Activated CD4-positive, alpha-beta T cell treated with anti-CD3 and anti-CD28 coated beads, Interleukin-2, amount 50 U/mL, for 48 hours (primary cell): ENCODE measurements around the gene TET3.
"Not testable (repeated sequence)": the region's sequence is repeated elsewhere in the genome, so short reads cannot be mapped to it uniquely, and the experiment has no call there.

Experiments
- DNase-seq, 2 experiments: peaks; one replicate each; pipeline ENCODE4 v3.0.0-alpha.2; 2020

The TET3 gene

GRCh38 chr2:73984203-73984921 lies at the start of gene TET3:
TET3 (plus strand) TSS chr2:73984910; CDS start chr2:73986404, 1,494 bp downstream.
- peak; percentile 60 to 65 for DNase-seq

- DNase-seq, result no peak
Measured at GRCh38 chr2:73935641-73936040, 49.1 kb upstream of the TET3 start.

- DNase-seq, result no peak
Measured at GRCh38 chr2:73937103-73937885, 47.4 kb upstream of the TET3 start.

- DNase-seq, result no peak
Measured at GRCh38 chr2:73937899-73938298, 46.8 kb upstream of the TET3 start.

GRCh38 chr2:73938718-73939352 lies 45.9 kb upstream of the TET3 start:
- DNase-seq, result no peak

DNA sequence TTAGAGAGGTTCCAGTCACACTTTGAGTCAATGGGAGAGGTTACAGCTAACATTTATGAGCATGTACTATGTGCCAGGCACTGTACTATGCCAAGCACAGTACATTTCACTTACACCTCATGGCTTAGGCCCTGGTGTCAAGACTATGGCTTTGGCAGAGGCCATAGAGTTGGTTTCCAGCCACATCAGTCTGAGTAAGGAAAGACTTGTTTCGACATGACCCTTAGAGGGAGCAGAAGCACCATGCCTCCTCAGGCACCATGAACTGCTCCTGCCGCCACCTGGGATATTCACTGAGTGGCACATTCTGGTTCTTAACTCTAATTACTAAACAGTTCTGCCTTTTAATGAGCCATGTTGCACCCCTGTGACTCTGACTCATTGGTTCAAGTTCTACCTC lies 45.3 kb upstream of the TET3 start:
- DNase-seq, result peak; percentile 26 to 36

- not testable (repeated sequence) for DNase-seq
Measured at GRCh38 chr2:73940066-73940465, 44.6 kb upstream of the TET3 start.

DNA sequence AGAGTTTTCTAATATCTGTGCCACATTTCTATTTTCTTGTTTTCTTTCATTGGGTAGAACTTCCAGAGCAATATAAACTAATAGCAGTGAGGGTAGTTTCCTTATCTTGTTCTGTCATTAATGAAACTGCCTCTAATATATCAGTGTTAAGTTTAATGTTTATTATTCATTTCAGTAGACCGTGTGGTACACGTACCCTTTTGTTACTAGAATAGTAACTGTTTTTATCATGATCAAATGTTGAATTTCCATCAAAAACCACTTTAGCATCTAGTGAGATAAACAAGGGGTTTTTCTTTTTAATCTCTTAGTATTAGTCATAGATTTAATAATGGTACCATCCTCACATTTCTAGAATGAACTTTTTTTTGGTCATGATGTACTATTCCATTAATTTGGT lies 42.0 kb upstream of the TET3 start:
- no peak for DNase-seq

DNA sequence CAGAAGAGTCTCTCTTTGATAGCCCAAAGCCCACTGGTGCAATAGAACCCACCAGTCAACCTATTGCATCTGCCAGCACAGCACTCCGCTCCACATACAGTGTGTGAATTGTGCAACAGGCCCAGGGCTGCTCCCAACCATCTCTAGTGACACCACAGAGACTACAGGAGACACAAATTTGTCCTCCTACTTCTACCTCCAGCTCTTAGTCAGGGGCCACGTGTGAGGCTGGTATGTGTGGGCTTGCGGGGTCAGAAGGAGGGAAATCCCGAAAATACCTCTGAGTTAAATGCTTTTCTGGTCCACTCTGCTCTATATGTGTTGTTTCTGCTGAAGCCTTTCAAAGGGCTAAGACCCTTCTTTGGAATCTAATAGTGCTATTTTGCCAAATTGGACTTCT lies 40.0 kb upstream of the TET3 start:
- peak; percentile 30 to 56 for DNase-seq

DNA sequence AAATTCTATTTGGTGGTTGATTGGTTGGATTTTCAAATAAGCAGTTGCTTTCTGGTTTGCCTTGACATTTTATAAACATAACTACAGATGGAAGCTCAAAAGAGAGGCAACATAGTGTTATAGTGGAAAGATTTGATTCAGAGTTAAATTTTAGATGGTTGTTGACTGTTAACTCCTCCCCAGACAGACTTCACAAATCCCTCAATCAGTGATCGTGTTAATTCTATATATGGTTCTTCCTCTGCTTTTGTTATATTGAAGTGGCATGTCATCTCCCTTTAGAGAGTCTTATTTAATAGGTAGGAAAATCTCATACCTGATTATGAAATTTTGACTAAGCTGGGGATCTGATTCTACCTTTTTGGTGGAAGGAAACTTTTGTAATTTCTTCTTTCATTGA lies 38.5 kb upstream of the TET3 start:
- DNase-seq, result no peak

GRCh38 chr2:73946666-73947065 lies 38.0 kb upstream of the TET3 start:
- DNase-seq, result no peak

GRCh38 chr2:73947412-73948018 lies 37.2 kb upstream of the TET3 start:
- DNase-seq, result no peak

GRCh38 chr2:73949802-73950201 lies 34.9 kb upstream of the TET3 start:
- no peak for DNase-seq

DNA sequence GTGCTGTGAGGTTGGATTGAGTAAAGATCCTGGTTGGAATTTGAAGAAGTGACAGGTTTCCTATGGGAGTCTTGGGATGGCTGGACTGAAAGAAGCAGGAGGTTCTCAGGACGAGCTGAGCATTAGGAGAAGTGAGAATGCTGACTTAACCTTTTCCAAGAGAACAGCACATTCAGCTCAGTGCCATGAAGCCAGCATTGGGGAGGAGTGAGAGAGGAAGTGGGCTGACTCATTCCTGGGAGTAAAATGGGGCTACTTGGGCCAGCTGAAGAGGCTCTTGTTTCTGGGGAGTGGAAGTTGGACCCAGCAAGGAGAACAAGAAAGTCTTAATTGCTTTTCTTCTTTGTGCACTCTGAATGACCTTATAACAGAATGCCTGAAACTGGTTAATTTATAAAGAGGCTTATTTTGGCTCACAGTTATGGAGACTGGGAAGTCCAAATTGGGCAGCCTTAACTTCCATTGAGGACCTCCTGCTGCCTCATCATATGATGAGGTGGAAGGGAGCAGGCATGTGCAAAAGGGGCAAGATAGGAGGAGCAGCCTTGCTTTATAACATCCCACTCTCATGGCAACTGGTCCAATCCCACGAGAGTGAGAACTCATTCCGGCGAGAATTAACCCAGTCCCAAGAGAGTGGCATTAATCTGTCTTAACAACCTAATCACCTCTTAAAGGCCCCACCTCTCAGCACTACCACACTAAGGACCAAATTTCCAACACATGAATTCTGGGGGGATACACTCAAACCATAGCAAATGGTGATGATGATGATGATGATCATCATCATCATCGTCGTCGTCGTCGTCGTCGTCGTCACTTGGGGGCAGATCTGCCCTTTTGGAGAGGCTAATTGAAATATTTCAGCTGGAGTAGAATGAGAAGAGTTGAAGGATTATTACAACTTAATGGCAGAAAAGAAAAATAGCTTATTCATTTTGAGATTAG lies 31.9 kb upstream of the TET3 start:
- no peak for DNase-seq

GRCh38 chr2:73956218-73956865 lies 28.4 kb upstream of the TET3 start:
- DNase-seq, result no peak

DNA sequence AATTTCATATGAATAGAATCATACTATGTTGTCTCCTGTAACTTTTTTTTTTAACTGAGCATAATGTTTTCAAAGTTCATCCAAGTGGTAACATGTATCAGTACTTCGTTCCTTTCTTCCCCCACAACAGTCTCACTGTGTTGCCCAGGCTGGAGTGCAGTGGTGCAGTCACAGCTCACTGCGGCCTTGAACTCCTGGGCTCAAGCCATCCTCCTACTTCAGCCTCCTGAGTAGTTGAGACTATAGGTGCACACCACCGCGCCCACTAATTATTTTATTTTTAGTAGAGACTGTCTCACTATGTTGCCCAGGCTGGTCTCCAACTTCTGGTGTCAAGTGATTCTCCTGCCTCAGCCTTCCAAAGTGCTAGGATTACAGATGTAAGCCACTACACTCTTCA lies 23.4 kb upstream of the TET3 start:
- no peak for DNase-seq

GRCh38 chr2:73961823-73962615 lies 22.7 kb upstream of the TET3 start:
- DNase-seq, result no peak

DNA sequence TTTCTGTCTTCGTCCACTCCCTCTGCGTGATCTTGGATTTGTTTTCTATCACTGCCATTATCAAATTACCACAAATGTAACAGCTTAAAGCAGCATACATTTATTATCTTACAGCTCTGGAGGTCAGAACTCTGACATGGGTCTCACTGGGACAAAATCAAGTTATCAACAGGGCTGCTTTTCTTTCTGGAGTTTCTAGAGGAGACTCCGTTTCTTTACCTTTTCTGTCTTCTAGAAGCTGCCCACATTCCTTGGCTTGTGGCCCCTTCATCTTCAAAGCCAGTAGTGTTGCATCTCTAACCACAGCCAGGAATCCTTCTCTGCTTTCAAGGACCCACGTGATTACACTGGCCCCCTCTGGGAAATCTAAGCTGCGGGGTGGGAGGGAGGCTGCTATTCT lies 21.9 kb upstream of the TET3 start:
- DNase-seq, result no peak

DNA sequence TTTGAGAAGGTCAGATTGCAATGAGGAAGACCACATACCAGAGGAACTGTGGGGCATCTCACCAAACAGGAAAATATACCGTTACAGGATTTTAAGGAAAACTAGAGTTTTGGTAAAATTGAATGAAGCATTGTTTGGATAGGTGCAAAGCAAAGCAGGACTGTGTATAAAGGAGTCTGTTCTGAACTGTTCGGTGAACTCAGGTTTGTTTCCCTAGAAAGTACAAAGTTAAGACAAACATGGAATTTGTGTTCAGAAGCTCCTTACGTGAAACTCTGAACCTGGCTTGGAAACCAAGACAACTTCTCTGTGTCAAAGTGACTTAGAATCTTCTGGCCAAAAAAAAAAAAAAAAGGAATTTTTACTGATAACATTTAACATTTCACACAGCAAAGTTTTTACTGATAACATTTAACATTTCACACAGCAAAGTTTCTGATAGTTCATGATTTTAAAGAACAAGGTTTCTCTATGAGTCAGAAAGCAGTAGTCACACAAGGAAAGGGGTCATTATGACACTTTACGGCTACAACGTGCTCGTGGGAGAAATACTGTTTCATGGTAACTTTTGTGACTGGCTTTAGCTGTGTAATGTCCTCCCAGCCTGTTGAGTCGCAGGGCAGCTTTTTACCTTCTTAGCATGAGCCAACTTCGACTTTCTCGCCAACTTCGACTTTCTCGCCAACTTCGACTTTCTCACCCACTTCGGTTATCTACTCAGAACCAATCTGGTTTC lies 21.2 kb upstream of the TET3 start:
- DNase-seq, result peak; percentile 46 to 63

- DNase-seq, result peak in 1 of 2 experiments; percentile 28
Measured at GRCh38 chr2:73964223-73964622, 20.5 kb upstream of the TET3 start.
